Omental fat pad (tissue), 4 donors: ENCODE data around the gene SPTBN5. TPM values are rescaled to one million over a fixed set of nuclear protein-coding genes. Genes with fewer than 3 reads are reported as not detected.

ENCODE experiments used
- ATAC-seq: fragments of 150-250 bp; one replicate; pipeline ENCODE4 v1.9.1; 2016; ENCODE audit warnings: mild to moderate bottlenecking, moderate library complexity; ENCODE audit not compliant: low FRiP score
- DNase-seq: peaks from one replicate; pipeline ENCODE4 v3.0.0-alpha.2; 2019; ENCODE audit warnings: low spot score
- CTCF ChIP-seq, 3 donors: fragments of 450-650 bp; IDR thresholded peaks; one replicate each; pipeline ENCODE4 v1.5.1; 2016 to 2017; ENCODE audit warnings: antibody characterized with exemption in 3 of 3, mild to moderate bottlenecking in 3 of 3, moderate library complexity in 2 of 3
- total RNA-seq, 4 donors: library from RNA; depleted of rRNA; stranded (reverse); fragments of >200 nt; gene quantifications; one replicate each; pipeline ENCODE4 v1.1.0, GENCODE V29; 2016

Gene SPTBN5
- total RNA-seq, 4 donors from 2014 or later = 0.19 to 3.8 (median 1.8) TPM

GRCh38 chr15:41881920-41882688 lies 11.7 kb downstream of the SPTBN5 start:
- no peak for DNase-seq
- TF ChIP-seq CTCF (IDR thresholded peaks at IDR 0.05) = no peak
- peak; percentile 29 for ATAC-seq

GRCh38 chr15:41881550-41881919 lies 12.3 kb downstream of the SPTBN5 start:
- DNase-seq = no peak
- no peak for ATAC-seq
- TF ChIP-seq CTCF (IDR thresholded peaks at IDR 0.05) = no peak

- DNase-seq = no peak
- ATAC-seq = no peak
- no peak for TF ChIP-seq CTCF (IDR thresholded peaks at IDR 0.05)
Observed at GRCh38 chr15:41881086-41881485, 12.8 kb downstream of the SPTBN5 start.

DNA sequence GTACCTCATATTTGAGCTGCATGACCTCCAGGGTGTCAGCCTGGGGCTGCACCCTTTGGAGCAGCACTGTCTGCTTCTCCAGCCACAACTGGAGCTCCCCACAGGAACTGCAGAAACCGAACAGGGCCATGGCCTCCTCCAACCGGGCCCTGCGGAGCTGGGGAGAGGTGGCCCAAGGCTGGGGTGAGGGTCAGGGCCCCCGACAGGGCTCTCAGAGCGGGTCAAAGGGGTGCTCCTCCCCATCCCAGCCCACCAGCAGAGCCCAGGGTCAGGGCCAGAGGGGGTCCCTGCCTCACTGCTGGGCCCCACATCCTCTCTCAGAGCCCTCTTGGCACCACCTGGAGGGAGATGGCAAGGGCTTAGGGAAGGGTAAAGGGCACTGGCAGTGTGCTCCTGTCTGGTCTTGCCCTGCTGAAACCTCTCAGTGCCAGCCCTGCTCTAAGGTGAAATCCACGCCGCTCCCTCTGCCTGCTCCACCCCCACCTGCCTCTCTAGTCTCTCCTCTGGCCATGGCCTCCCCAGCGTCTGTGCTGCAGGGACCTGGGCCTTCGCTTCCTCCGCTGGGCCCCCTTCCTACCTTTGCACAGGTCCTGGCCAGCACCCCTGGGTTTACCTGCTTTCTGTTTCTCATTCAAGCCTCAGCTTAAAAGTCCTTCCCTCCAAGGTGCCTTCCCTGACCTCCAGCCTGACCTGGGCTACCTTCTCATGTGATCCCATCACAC lies 13.5 kb downstream of the SPTBN5 start:
- TF ChIP-seq CTCF (IDR thresholded peaks at IDR 0.05) = no peak
- no peak for DNase-seq
- ATAC-seq = no peak

- no peak for DNase-seq
- ATAC-seq = no peak
- TF ChIP-seq CTCF (IDR thresholded peaks at IDR 0.05) = no peak
Observed at GRCh38 chr15:41879321-41879845, 14.5 kb downstream of the SPTBN5 start.

GRCh38 chr15:41878355-41878699 lies 15.5 kb downstream of the SPTBN5 start:
- ATAC-seq (no peak), DNase-seq (no peak)
- TF ChIP-seq CTCF (IDR thresholded peaks at IDR 0.05) = no peak
